ENCODE data around the gene C4orf50. TPM values are rescaled to one million over a fixed set of nuclear protein-coding genes. Genes with fewer than 3 reads are reported as not detected.

The C4orf50 gene
- total and polyA plus RNA-seq, 2 of the 8 experiments (the other 6 are each of a cell fraction or from before 2014, with no cell fraction given) = 0.08 to 0.22 TPM

GRCh38 chr4:5895287-5895686 lies 122.9 kb downstream of the C4orf50 start (continued):
- TF ChIP-seq TBP (IDR thresholded peaks at IDR 0.05; ENCODE audit: low read depth, low read length) (no peak), RNF2 (IDR thresholded peaks at IDR 0.05; ENCODE audit: borderline replicate concordance, low read depth, low read length, missing control alignments, poor library complexity, severe bottlenecking) (no peak)

Measured in H1 (cell line).